ENCODE results near the gene RAB8B.

Gene RAB8B

GRCh38 chr15:63292771-63293170 is 103.4 kb downstream of the RAB8B start:
- DNase-seq (ENCODE audit: low read depth) = peak; percentile 30
- TF ChIP-seq CTCF (conservative IDR thresholded peaks at IDR 0.05; ENCODE audit: control insufficient read depth, insufficient read depth, low read depth, low read length) = no peak
- no peak overlapping the region for H3K4me3 ChIP-seq (ENCODE audit: control insufficient read depth, low read depth, low read length)

GRCh38 chr15:63294359-63294758 is 105.0 kb downstream of the RAB8B start:
- DNase-seq (ENCODE audit: low read depth) = no peak
- no peak for TF ChIP-seq CTCF (conservative IDR thresholded peaks at IDR 0.05; ENCODE audit: control insufficient read depth, insufficient read depth, low read depth, low read length)
- H3K4me3 ChIP-seq (ENCODE audit: control insufficient read depth, low read depth, low read length) = no peak overlapping the region

- no peak for TF ChIP-seq CTCF (conservative IDR thresholded peaks at IDR 0.05; ENCODE audit: control insufficient read depth, insufficient read depth, low read depth, low read length)
- no peak overlapping the region for H3K4me3 ChIP-seq (ENCODE audit: control insufficient read depth, low read depth, low read length)
- DNase-seq (ENCODE audit: low read depth) = no peak
These were observed 105.9 kb downstream of the RAB8B start for GRCh38 chr15:63295341-63295740.

GRCh38 chr15:63296195-63296594 is 106.8 kb downstream of the RAB8B start:
- no peak for TF ChIP-seq CTCF (conservative IDR thresholded peaks at IDR 0.05; ENCODE audit: control insufficient read depth, insufficient read depth, low read depth, low read length)
- no peak overlapping the region for H3K4me3 ChIP-seq (ENCODE audit: control insufficient read depth, low read depth, low read length)
- no peak for DNase-seq (ENCODE audit: low read depth)

GRCh38 chr15:63299943-63300575 is 110.7 kb downstream of the RAB8B start:
- no peak overlapping the region for H3K4me3 ChIP-seq (ENCODE audit: control insufficient read depth, low read depth, low read length)
- no peak for DNase-seq (ENCODE audit: low read depth)
- TF ChIP-seq CTCF (conservative IDR thresholded peaks at IDR 0.05; ENCODE audit: control insufficient read depth, insufficient read depth, low read depth, low read length) = no peak

- TF ChIP-seq CTCF (conservative IDR thresholded peaks at IDR 0.05; ENCODE audit: control insufficient read depth, insufficient read depth, low read depth, low read length) = no peak
- DNase-seq (ENCODE audit: low read depth) = no peak
- H3K4me3 ChIP-seq (ENCODE audit: control insufficient read depth, low read depth, low read length) = no peak overlapping the region
These were observed 111.7 kb downstream of the RAB8B start for GRCh38 chr15:63301088-63301487.

GRCh38 chr15:63305260-63305659 is 115.9 kb downstream of the RAB8B start:
- no peak for TF ChIP-seq CTCF (conservative IDR thresholded peaks at IDR 0.05; ENCODE audit: control insufficient read depth, insufficient read depth, low read depth, low read length)
- DNase-seq (ENCODE audit: low read depth) = no peak
- no peak overlapping the region for H3K4me3 ChIP-seq (ENCODE audit: control insufficient read depth, low read depth, low read length)
